HepG2 (cell line): ENCODE measurements around the gene OR52I2.

Experiments used
- CTCF ChIP-seq: sonication (generic); formaldehyde crosslinking; IDR thresholded peaks from 2 replicates; pipeline ENCODE4 v1.5.0; 2020; ENCODE audit warnings: mild to moderate bottlenecking, missing genetic modification reagents, moderate library complexity
- EZH2 ChIP-seq: conservative IDR thresholded peaks from 2 replicates; pipeline ENCODE4 v1.6.1; 2012; ENCODE audit warnings: mild to moderate bottlenecking, low read depth, low read length, moderate library complexity
- KMT2A ChIP-seq: sonication (generic); formaldehyde crosslinking; IDR thresholded peaks from 2 replicates; pipeline ENCODE4 v1.4.0; 2020; ENCODE audit warnings: missing genetic modification reagents
- ZFYVE20 ChIP-seq: sonication (generic); formaldehyde crosslinking; IDR thresholded peaks from 2 replicates; pipeline ENCODE4 v1.8.0; 2023; ENCODE audit warnings: low read depth, mild to moderate bottlenecking, moderate library complexity, missing genetic modification reagents, borderline replicate concordance

- TF ChIP-seq CTCF (no peak), KMT2A (CRISPR knock-in tag) (no peak), EZH2 (no peak), ZFYVE20 (no peak)
These were observed 34.7 kb upstream of the OR52I2 start for GRCh38 chr11:4546878-4547277.
